GM12892 (cell line): ENCODE results near the gene CLDN15.

ENCODE experiments used
- POLR2A ChIP-seq: IDR thresholded peaks from 2 replicates; pipeline ENCODE4 v1.6.1; 2011; ENCODE audit warnings: low read depth, low read length, control low read depth
- POLR2AphosphoS5 ChIP-seq: IDR thresholded peaks from 2 replicates; pipeline ENCODE4 v1.6.1; 2011; ENCODE audit warnings: low read depth, low read length, control low read depth
- TAF1 ChIP-seq: IDR thresholded peaks from 2 replicates; pipeline ENCODE4 v1.6.1; 2011; ENCODE audit warnings: low read depth, mild to moderate bottlenecking, control low read depth, low read length, borderline replicate concordance

GRCh38 chr7:101226721-101227120 is 10.9 kb downstream of the CLDN15 start:
- TF ChIP-seq TAF1: no peak
- TF ChIP-seq POLR2A: no peak
- TF ChIP-seq POLR2AphosphoS5: no peak
